Lower leg skin (tissue), 4 donors: ENCODE results near the gene TMEM170B. TPM values are rescaled to one million over a fixed set of nuclear protein-coding genes. Genes with fewer than 3 reads are reported as not detected.

Experiments used
- DNase-seq, 2 donors: peaks; one replicate each; pipeline ENCODE4 v3.0.0-alpha.2; 2019; ENCODE audit warnings: low spot score in 2 of 2
- H3K4me3 ChIP-seq: fragments of 200-600 bp; sonication (generic); 2 replicates; pipeline ENCODE4 v1.5.1; 2017; ENCODE audit warnings: mild to moderate bottlenecking, low read depth; ENCODE audit not compliant: poor library complexity, severe bottlenecking
- POLR2A ChIP-seq, 2 donors: fragments of 450-650 bp; IDR thresholded peaks; one replicate each; pipeline ENCODE4 v1.6.1; 2016 to 2017; ENCODE audit warnings: antibody characterized with exemption in 2 of 2, mild to moderate bottlenecking in 1 of 2, moderate library complexity in 1 of 2
- WGBS, 2 donors: methylation state at CpG; one replicate each; pipeline ENCODE4 v1.1.5; 2018; 5-methylcytosine and 5-hydroxymethylcytosine counted together
- intact Hi-C: fragments of 100-400 bp; cut with DNase I; formaldehyde crosslinking; loops from one replicate; pipeline ENCODE4 v1.15.0; 2023; ENCODE audit warnings: low total_unique reads
- total RNA-seq, 4 donors: library from RNA; depleted of rRNA; stranded (reverse); fragments of >200 nt; gene quantifications; one replicate each; pipeline ENCODE4 v1.1.0, GENCODE V29; 2016
- TF ChIP-seq, protein P1 (sequence below), 3 donors: fragments of 450-650 bp; IDR thresholded peaks; one replicate each; pipeline ENCODE4 v1.5.1; 2016; ENCODE audit warnings: antibody characterized with exemption in 3 of 3, mild to moderate bottlenecking in 3 of 3, moderate library complexity in 2 of 3

TMEM170B gene
- total RNA-seq, 4 donors from 2014 or later: 0.34 to 2.1 (median 1.3) TPM

DNA sequence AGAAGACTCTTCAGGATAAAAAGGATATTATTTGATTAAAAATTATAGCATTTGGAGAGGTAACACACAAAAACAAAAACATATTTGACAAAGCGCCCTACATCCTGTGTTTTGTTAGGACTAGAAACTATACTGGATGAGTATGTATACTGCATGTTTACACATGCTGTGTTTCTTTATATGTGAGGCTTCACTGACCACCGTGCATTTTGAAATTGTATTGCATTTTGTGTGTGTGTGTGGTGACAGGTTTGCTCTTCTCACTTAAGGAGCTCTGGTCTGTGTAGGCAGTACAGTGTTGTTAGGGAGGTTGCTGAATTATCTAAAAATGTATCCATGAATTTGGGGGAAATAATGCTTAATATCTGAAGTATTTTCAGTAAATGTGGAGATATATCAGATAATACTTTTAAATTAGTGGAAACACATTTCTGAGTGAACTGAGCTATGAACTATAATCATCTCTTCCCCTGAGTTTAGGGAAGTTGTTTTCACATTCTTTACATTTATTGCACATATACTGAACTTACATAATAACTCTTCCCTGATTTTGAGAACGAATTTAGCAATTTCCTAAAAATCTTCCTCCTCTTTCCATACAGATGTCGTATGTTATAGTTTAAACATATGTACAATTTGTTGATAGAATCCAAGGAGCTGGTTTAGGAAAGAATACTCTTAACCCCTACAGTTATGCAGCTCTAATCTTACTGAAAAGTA, 43.3 kb downstream of the TMEM170B start:
- intact Hi-C loops: no loop called here
- 79 to 81% methylated on average over 4 of the region's 4 CpGs for WGBS, 2 donors
- TF ChIP-seq POLR2A (IDR thresholded peaks at IDR 0.05): no peak
- TF ChIP-seq, protein P1, sequence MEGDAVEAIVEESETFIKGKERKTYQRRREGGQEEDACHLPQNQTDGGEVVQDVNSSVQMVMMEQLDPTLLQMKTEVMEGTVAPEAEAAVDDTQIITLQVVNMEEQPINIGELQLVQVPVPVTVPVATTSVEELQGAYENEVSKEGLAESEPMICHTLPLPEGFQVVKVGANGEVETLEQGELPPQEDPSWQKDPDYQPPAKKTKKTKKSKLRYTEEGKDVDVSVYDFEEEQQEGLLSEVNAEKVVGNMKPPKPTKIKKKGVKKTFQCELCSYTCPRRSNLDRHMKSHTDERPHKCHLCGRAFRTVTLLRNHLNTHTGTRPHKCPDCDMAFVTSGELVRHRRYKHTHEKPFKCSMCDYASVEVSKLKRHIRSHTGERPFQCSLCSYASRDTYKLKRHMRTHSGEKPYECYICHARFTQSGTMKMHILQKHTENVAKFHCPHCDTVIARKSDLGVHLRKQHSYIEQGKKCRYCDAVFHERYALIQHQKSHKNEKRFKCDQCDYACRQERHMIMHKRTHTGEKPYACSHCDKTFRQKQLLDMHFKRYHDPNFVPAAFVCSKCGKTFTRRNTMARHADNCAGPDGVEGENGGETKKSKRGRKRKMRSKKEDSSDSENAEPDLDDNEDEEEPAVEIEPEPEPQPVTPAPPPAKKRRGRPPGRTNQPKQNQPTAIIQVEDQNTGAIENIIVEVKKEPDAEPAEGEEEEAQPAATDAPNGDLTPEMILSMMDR (IDR thresholded peaks at IDR 0.05): no peak
- no peak for DNase-seq
- H3K4me3 ChIP-seq: no peak overlapping the region

DNA sequence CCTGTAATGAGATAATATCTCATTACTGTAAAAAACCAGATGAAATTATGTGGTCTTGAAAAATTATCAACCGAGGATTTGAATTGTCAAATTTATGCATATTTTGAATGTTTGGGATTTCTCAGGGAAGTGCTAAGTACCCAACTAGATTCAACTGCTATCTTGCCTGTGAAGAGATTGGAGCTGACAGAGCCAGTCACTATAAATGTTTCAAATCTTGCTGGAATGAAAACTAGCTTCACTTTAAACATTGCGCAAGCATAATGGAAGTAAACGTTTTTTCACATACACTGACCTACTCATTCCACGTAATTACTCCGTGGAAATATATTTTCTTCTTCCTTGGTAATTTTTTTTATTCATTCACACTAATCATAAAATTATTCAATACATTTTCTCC, 46.7 kb downstream of the TMEM170B start:
- intact Hi-C loops: no loop called here
- DNase-seq: no peak
- TF ChIP-seq POLR2A (IDR thresholded peaks at IDR 0.05): no peak
- TF ChIP-seq, protein P1 (IDR thresholded peaks at IDR 0.05): no peak
- H3K4me3 ChIP-seq: no peak overlapping the region
- WGBS, 2 donors: 72 to 73% methylated on average over 5 of the region's 5 CpGs

DNA sequence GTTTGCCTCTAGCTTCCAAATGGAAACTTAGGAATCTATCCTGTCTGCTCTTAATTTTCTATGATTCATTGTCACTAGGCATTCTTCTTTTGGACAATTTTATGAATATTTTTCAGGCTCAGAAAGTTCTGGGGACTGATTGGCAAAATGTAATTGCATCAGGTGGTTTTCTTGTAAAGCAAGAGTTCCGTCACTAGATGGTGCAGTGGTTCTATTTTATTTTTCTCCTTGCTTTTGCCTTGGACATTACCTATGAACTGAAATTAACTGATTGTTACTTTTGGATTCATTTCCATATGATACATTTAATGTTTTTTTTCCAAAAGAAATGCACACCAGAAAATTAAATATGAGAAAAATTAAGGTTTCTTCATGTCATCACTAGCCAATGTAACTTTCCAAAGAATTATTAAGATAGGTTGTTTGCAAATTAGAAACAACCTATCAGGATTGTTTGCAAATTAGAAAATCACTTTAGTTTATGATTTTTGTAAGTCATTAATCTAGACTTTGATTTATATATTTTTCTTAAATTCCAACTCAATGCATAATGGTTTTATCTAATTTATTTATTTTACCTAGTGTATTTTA, 48.0 kb downstream of the TMEM170B start:
- 15 to 16% methylated on average over 1 of the region's 1 CpG for WGBS, 2 donors
- intact Hi-C loops: loop anchor here (5.0 kb wide), 1 partner anchor 702 kb away; no protein-coding TSS in a partner anchor
- H3K4me3 ChIP-seq: no peak overlapping the region
- DNase-seq: no peak
- TF ChIP-seq POLR2A (IDR thresholded peaks at IDR 0.05): no peak
- TF ChIP-seq, protein P1 (IDR thresholded peaks at IDR 0.05): no peak

DNA sequence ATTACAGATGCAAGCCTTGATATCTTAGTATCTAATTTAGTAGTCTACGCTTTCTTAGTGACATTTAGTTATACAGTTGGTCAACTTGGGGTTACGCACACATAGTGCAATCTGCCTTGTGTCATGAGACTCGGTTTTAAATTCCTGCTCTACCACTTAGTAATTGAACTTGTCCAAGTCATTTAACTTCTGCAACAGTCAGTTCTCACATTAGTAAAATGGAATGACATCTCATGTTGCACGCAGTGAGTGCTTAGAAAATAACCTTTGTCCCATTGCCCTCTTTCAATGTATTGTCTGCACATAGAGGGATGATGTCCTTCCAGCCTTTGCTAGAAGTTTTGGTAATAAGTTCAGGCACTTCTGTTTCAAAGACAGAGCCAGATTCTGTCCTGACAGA, 48.6 kb downstream of the TMEM170B start:
- 80 to 81% methylated on average over 4 of the region's 4 CpGs for WGBS, 2 donors
- intact Hi-C loops: loop anchor here (5.0 kb wide), 1 partner anchor 701 kb away; no protein-coding TSS in a partner anchor
- TF ChIP-seq, protein P1 (IDR thresholded peaks at IDR 0.05): no peak
- no peak for TF ChIP-seq POLR2A (IDR thresholded peaks at IDR 0.05)
- no peak overlapping the region for H3K4me3 ChIP-seq
- no peak for DNase-seq

DNA sequence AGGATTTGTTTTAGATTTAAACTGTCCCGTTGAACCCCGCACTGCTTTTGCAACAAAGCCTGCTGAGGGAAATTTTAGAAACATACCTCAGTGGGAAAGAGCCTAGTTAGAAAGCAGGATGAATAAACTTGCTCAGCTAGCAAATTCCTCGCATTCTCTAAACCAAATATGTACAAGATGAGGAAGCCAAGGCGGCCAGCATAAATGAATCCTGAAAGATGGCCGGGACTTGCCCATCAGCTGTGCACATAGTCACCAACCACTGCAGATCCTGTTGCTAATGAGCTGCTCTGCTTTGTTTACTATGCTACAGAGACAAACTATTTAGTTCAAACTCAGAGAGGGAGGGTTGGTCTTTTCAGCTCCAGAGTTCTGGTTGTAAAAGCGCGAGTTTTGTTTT, 49.0 kb downstream of the TMEM170B start:
- intact Hi-C loops: loop anchor here (5.0 kb wide), 1 partner anchor 701 kb away; no protein-coding TSS in a partner anchor
- no peak overlapping the region for H3K4me3 ChIP-seq
- 72 to 76% methylated on average over 7 of the region's 7 CpGs for WGBS, 2 donors
- TF ChIP-seq, protein P1 (IDR thresholded peaks at IDR 0.05): no peak
- TF ChIP-seq POLR2A (IDR thresholded peaks at IDR 0.05): no peak
- no peak for DNase-seq
